Esophagus mucosa (tissue), 1 donor: Measurements from ENCODE around the gene SUPT4H1. TPM values are rescaled to one million over a fixed set of nuclear protein-coding genes. Genes with fewer than 3 reads are reported as not detected.
"Not testable (repeated sequence)": the region's sequence is repeated elsewhere in the genome, so short reads cannot be mapped to it uniquely, and the experiment has no call there.

Experiments used
- ATAC-seq: fragments of 200-7000 bp; cut with Tn5 transposase; one replicate; pipeline ENCODE4 v1.9.1; 2020
- total RNA-seq: library from RNA; stranded (reverse); gene quantifications from one replicate; pipeline ENCODE4 v1.2.4, GENCODE V29; 2023
- donor health status: DM: yes; HTN: yes; CAD: no.

The SUPT4H1 gene
- 58.3 TPM for total RNA-seq

GRCh38 chr17:58351831-58352595 lies at the start of gene SUPT4H1:
TSS of gene SUPT4H1 (minus strand) at chr17:58352201. CDS start at chr17:58352135, 66 bp downstream.
- peak; percentile 97 for ATAC-seq

GRCh38 chr17:58401287-58401686 lies 49.3 kb upstream of the SUPT4H1 start:
- ATAC-seq: no peak

GRCh38 chr17:58400826-58401225 lies 48.8 kb upstream of the SUPT4H1 start:
- no peak for ATAC-seq

GRCh38 chr17:58399974-58400373 lies 48.0 kb upstream of the SUPT4H1 start:
- ATAC-seq: peak; percentile 89

- ATAC-seq: no peak
Measured at GRCh38 chr17:58398574-58399266, 46.7 kb upstream of the SUPT4H1 start.

- ATAC-seq: not testable (repeated sequence)
Measured at GRCh38 chr17:58397421-58397820, 45.4 kb upstream of the SUPT4H1 start.

GRCh38 chr17:58396173-58396572 lies 44.2 kb upstream of the SUPT4H1 start:
- no peak for ATAC-seq

GRCh38 chr17:58394534-58395223 lies 42.7 kb upstream of the SUPT4H1 start:
- ATAC-seq: peak; percentile 82

- peak; percentile 38 for ATAC-seq
Measured at GRCh38 chr17:58391302-58391984, 39.4 kb upstream of the SUPT4H1 start.

GRCh38 chr17:58390884-58391283 lies 38.9 kb upstream of the SUPT4H1 start:
- no peak for ATAC-seq

- no peak for ATAC-seq
Measured at GRCh38 chr17:58388302-58389190, 36.5 kb upstream of the SUPT4H1 start.

GRCh38 chr17:58387834-58388233 lies 35.8 kb upstream of the SUPT4H1 start:
- no peak for ATAC-seq

GRCh38 chr17:58386708-58387107 lies 34.7 kb upstream of the SUPT4H1 start:
- ATAC-seq: no peak

- ATAC-seq: no peak
Measured at GRCh38 chr17:58385359-58385899, 33.4 kb upstream of the SUPT4H1 start.

- ATAC-seq: no peak
Measured at GRCh38 chr17:58384897-58385296, 32.9 kb upstream of the SUPT4H1 start.

GRCh38 chr17:58383892-58384462 lies 32.0 kb upstream of the SUPT4H1 start:
- no peak for ATAC-seq

GRCh38 chr17:58382872-58383242 lies 30.9 kb upstream of the SUPT4H1 start:
- no peak for ATAC-seq

- ATAC-seq: no peak
Measured at GRCh38 chr17:58382108-58382871, 30.3 kb upstream of the SUPT4H1 start.

- no peak for ATAC-seq
Measured at GRCh38 chr17:58381124-58382035, 29.4 kb upstream of the SUPT4H1 start.
